ENCODE data around the gene CAMKMT.
A peak's percentile ranks its signal among the peaks of the same experiment; 100 is the strongest.

DNA sequence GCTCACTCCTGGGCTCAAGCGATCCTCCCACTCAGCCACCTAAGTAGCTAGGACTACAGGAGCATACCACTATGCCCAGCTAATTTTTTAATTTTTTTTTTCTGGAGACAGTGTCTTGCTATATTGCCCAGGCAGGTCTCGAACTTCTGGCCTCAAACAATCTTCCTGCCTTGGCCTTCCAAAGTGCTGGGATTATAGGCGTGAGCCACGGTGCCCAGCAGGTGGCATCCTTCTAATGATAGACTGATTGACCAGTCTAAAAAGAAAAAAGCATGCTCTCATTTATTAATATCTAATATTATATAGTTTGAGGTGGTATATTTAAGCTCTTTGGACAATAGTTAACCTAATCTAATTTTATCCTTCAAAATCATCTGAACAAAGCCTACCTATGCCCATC lies 198.6 kb downstream of the CAMKMT start:
- TF ChIP-seq POLR2AphosphoS5 (IDR thresholded peaks at IDR 0.05) (no peak), EP300 (IDR thresholded peaks at IDR 0.05) (no peak), POLR2A (IDR thresholded peaks at IDR 0.05) (no peak)
- TF ChIP-seq, protein P1, sequence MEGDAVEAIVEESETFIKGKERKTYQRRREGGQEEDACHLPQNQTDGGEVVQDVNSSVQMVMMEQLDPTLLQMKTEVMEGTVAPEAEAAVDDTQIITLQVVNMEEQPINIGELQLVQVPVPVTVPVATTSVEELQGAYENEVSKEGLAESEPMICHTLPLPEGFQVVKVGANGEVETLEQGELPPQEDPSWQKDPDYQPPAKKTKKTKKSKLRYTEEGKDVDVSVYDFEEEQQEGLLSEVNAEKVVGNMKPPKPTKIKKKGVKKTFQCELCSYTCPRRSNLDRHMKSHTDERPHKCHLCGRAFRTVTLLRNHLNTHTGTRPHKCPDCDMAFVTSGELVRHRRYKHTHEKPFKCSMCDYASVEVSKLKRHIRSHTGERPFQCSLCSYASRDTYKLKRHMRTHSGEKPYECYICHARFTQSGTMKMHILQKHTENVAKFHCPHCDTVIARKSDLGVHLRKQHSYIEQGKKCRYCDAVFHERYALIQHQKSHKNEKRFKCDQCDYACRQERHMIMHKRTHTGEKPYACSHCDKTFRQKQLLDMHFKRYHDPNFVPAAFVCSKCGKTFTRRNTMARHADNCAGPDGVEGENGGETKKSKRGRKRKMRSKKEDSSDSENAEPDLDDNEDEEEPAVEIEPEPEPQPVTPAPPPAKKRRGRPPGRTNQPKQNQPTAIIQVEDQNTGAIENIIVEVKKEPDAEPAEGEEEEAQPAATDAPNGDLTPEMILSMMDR (IDR thresholded peaks at IDR 0.05): peak in 1 of 6 experiments; percentile 11
